ENCODE measurements around the gene LINC00632. TPM values are rescaled to one million over a fixed set of nuclear protein-coding genes. Genes with fewer than 3 reads are reported as not detected.

The LINC00632 gene
- total and polyA plus RNA-seq, 2 experiments from 2014 or later: 17.7 to 40.7 TPM

DNA sequence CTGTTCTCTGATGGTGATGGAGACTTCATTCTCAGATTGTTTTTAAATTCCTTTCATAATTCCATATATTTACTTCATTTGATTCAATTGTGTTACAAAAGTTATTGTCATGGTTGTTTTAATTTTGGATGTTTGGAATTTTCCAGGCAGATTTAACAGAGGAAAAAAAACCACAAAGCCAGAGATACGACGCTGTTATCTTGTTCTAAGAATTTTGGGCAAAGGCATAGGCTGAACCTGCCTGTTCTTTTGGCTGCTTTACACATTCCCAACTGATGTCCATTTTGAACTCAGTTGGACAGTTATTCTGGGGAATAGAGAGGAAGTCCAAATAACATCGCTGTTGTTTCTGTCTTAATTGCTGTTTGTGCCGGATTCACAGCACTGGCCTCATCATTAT, 65.7 kb downstream of the LINC00632 start:
- Histone ChIP-seq H3K4me2 (ENCODE audit: unreplicated experiment) (no peak overlapping the region), H2AFZ (no peak overlapping the region), H3K4me1 (ENCODE audit: insufficient read depth) (no peaks in the 10 kb centered on the region), H3K27me3 (replicated peaks; ENCODE audit: insufficient read depth) (no peaks in the 10 kb centered on the region), H3K79me2 (ENCODE audit: insufficient read depth) (peaks cover 18% of the 10 kb centered on the region), H4K20me1 (ENCODE audit: insufficient read depth) (no peaks in the 10 kb centered on the region), H3F3A (ENCODE audit: insufficient read depth) (no peaks in the 10 kb centered on the region), H3K4me3 (no peak overlapping the region), H3K36me3 (ENCODE audit: low read depth) (peaks cover 17% of the 10 kb centered on the region; the same call in 1 of the 2 replicates), H3K9ac (no peak overlapping the region), H3K27ac (no peak overlapping the region), H3K9me2 (ENCODE audit: insufficient read depth) (no peaks in the 10 kb centered on the region), H3K9me3 (ENCODE audit: low read depth) (no peaks in the 10 kb centered on the region)
- in situ Hi-C loops (cut with MboI): no loop called here
- no peak for DNase-seq
- 96 to 98% methylated on average over 4 of the region's 4 CpGs for WGBS, 2 experiments (ENCODE audit: low coverage in 1 of 2, low lambda C conversion rate in 2 of 2, missing lambda C conversion rate in 2 of 2)
- no peak for TF ChIP-seq EZH2phosphoT487 (IDR thresholded peaks at IDR 0.05; ENCODE audit: insufficient read depth, low read depth)
- no peak for TF ChIP-seq EZH2 (IDR thresholded peaks at IDR 0.05; ENCODE audit: insufficient read depth, poor library complexity, severe bottlenecking)

GRCh38 chrX:140776320-140776719, 66.8 kb downstream of the LINC00632 start:
- H3K36me3 ChIP-seq (ENCODE audit: low read depth): peaks cover 17% of the 10 kb centered on the region; the same call in 1 of the 2 replicates
- no peaks in the 10 kb centered on the region for H3K9me2 ChIP-seq (ENCODE audit: insufficient read depth)
- no peaks in the 10 kb centered on the region for H3F3A ChIP-seq (ENCODE audit: insufficient read depth)
- no peaks in the 10 kb centered on the region for H3K4me1 ChIP-seq (ENCODE audit: insufficient read depth)
- H3K79me2 ChIP-seq (ENCODE audit: insufficient read depth): peaks cover 7% of the 10 kb centered on the region; the same call in 1 of the 2 replicates
- DNase-seq: no peak
- H3K4me2 ChIP-seq (ENCODE audit: unreplicated experiment): no peak overlapping the region
- no peak overlapping the region for H3K27ac ChIP-seq
- no peak overlapping the region for H3K4me3 ChIP-seq
- WGBS, 2 experiments (ENCODE audit: low coverage in 1 of 2, low lambda C conversion rate in 2 of 2, missing lambda C conversion rate in 2 of 2): 97 to 98% methylated on average over 18 to 31 of the region's 31 CpGs
- H3K9me3 ChIP-seq (ENCODE audit: low read depth): no peaks in the 10 kb centered on the region
- TF ChIP-seq EZH2phosphoT487 (IDR thresholded peaks at IDR 0.05; ENCODE audit: insufficient read depth, low read depth) (no peak), EZH2 (IDR thresholded peaks at IDR 0.05; ENCODE audit: insufficient read depth, poor library complexity, severe bottlenecking) (no peak)
- H3K27me3 ChIP-seq (replicated peaks; ENCODE audit: insufficient read depth): no peaks in the 10 kb centered on the region
- H4K20me1 ChIP-seq (ENCODE audit: insufficient read depth): no peaks in the 10 kb centered on the region
- H3K9ac ChIP-seq: no peak overlapping the region
- in situ Hi-C loops (cut with MboI): no loop called here
- H2AFZ ChIP-seq: no peak overlapping the region

DNA sequence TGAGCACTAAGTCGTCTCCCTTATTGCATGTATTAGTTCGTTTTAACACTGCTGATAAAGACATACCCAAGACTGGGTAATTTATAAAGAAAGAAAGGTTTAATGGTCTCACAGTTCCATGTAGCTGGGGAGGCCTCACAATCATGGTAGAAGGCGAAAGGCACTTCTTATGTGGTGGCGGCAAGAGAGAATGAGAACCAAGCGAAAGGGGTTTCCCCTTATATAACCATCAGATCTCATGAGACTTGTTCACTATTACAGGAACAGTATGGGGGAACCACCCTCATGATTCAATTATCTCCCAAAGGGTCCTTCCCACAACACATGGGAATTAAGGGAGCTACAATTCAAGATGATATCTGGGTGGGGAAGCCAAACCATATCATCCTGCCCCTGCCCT, 85.1 kb downstream of the LINC00632 start:
- in situ Hi-C loops (cut with MboI): no loop called here
- TF ChIP-seq EZH2 (IDR thresholded peaks at IDR 0.05; ENCODE audit: insufficient read depth, poor library complexity, severe bottlenecking): no peak
- no peak for TF ChIP-seq EZH2phosphoT487 (IDR thresholded peaks at IDR 0.05; ENCODE audit: insufficient read depth, low read depth)
- WGBS, 2 experiments (ENCODE audit: low coverage in 1 of 2, low lambda C conversion rate in 2 of 2, missing lambda C conversion rate in 2 of 2): 73 to 78% methylated on average over 5 of the region's 5 CpGs

GRCh38 chrX:140799216-140799615, 89.7 kb downstream of the LINC00632 start:
- no peak overlapping the region for H3K9ac ChIP-seq
- in situ Hi-C loops (cut with MboI): no loop called here
- no peaks in the 10 kb centered on the region for H3K9me3 ChIP-seq (ENCODE audit: low read depth)
- H3K36me3 ChIP-seq (ENCODE audit: low read depth): no peaks in the 10 kb centered on the region
- H3K4me2 ChIP-seq (ENCODE audit: unreplicated experiment): no peak overlapping the region
- H3K4me3 ChIP-seq: no peak overlapping the region
- H3F3A ChIP-seq (ENCODE audit: insufficient read depth): no peaks in the 10 kb centered on the region
- 59 to 65% methylated on average over 2 of the region's 2 CpGs for WGBS, 2 experiments (ENCODE audit: low coverage in 1 of 2, low lambda C conversion rate in 2 of 2, missing lambda C conversion rate in 2 of 2)
- TF ChIP-seq EZH2 (IDR thresholded peaks at IDR 0.05; ENCODE audit: insufficient read depth, poor library complexity, severe bottlenecking): no peak
- TF ChIP-seq EZH2phosphoT487 (IDR thresholded peaks at IDR 0.05; ENCODE audit: insufficient read depth, low read depth): no peak
- no peak overlapping the region for H2AFZ ChIP-seq
- H3K27me3 ChIP-seq (replicated peaks; ENCODE audit: insufficient read depth): no peaks in the 10 kb centered on the region
- H3K9me2 ChIP-seq (ENCODE audit: insufficient read depth): no peaks in the 10 kb centered on the region
- DNase-seq: no peak
- H3K4me1 ChIP-seq (ENCODE audit: insufficient read depth): no peaks in the 10 kb centered on the region
- no peaks in the 10 kb centered on the region for H3K79me2 ChIP-seq (ENCODE audit: insufficient read depth)
- no peak overlapping the region for H3K27ac ChIP-seq
- H4K20me1 ChIP-seq (ENCODE audit: insufficient read depth): no peaks in the 10 kb centered on the region

More for the DNA sequence above, 85.1 kb downstream of the LINC00632 start:
- H3K36me3 ChIP-seq (ENCODE audit: low read depth): no peaks in the 10 kb centered on the region
- no peak overlapping the region for H2AFZ ChIP-seq
- H3K9me2 ChIP-seq (ENCODE audit: insufficient read depth): no peaks in the 10 kb centered on the region
- no peaks in the 10 kb centered on the region for H3K9me3 ChIP-seq (ENCODE audit: low read depth)
- no peaks in the 10 kb centered on the region for H3K79me2 ChIP-seq (ENCODE audit: insufficient read depth)
- no peaks in the 10 kb centered on the region for H3K27me3 ChIP-seq (replicated peaks; ENCODE audit: insufficient read depth)
- H3F3A ChIP-seq (ENCODE audit: insufficient read depth): no peaks in the 10 kb centered on the region
- H4K20me1 ChIP-seq (ENCODE audit: insufficient read depth): no peaks in the 10 kb centered on the region
- no peak overlapping the region for H3K4me2 ChIP-seq (ENCODE audit: unreplicated experiment)
- DNase-seq: no peak
- no peaks in the 10 kb centered on the region for H3K4me1 ChIP-seq (ENCODE audit: insufficient read depth)
- no peak overlapping the region for H3K27ac ChIP-seq
- no peak overlapping the region for H3K4me3 ChIP-seq
- H3K9ac ChIP-seq: no peak overlapping the region

DNA sequence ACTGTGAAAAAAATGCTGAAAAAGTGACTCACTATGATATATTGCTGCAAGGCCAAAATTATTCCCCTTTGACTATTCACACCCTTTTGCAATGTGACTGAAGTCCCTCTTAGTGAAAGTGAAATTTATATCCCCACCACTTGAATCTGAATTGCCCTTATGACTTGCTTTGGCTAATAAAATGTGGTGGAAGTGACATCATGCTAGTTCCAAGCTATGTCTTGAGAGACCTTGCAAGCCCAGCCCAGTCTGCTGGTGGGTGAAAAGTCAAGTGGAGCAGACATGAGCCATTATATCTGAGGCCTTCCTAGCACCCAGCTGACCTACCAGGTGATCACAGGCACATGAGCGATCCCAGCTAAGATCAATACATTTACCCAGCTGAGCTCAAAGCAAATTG, 94.7 kb downstream of the LINC00632 start:
- H3K36me3 ChIP-seq (ENCODE audit: low read depth): no peaks in the 10 kb centered on the region
- H3K79me2 ChIP-seq (ENCODE audit: insufficient read depth): no peaks in the 10 kb centered on the region
- no peak overlapping the region for H3K4me2 ChIP-seq (ENCODE audit: unreplicated experiment)
- WGBS, 2 experiments (ENCODE audit: low coverage in 1 of 2, low lambda C conversion rate in 2 of 2, missing lambda C conversion rate in 2 of 2): 33% methylated on average over 1 of the region's 1 CpG
- H3K9me2 ChIP-seq (ENCODE audit: insufficient read depth): no peaks in the 10 kb centered on the region
- no peaks in the 10 kb centered on the region for H3F3A ChIP-seq (ENCODE audit: insufficient read depth)
- no peak overlapping the region for H3K4me3 ChIP-seq
- no peaks in the 10 kb centered on the region for H3K27me3 ChIP-seq (replicated peaks; ENCODE audit: insufficient read depth)
- TF ChIP-seq EZH2 (IDR thresholded peaks at IDR 0.05; ENCODE audit: insufficient read depth, poor library complexity, severe bottlenecking) (no peak), EZH2phosphoT487 (IDR thresholded peaks at IDR 0.05; ENCODE audit: insufficient read depth, low read depth) (no peak)
- no peaks in the 10 kb centered on the region for H3K4me1 ChIP-seq (ENCODE audit: insufficient read depth)
- no peaks in the 10 kb centered on the region for H3K9me3 ChIP-seq (ENCODE audit: low read depth)
- H3K9ac ChIP-seq: no peak overlapping the region
- no peak overlapping the region for H2AFZ ChIP-seq
- in situ Hi-C loops (cut with MboI): no loop called here
- H3K27ac ChIP-seq: no peak overlapping the region
- peak; percentile 2 for DNase-seq
- no peaks in the 10 kb centered on the region for H4K20me1 ChIP-seq (ENCODE audit: insufficient read depth)
